Lower leg skin (tissue), 3 donors: ENCODE measurements around the gene ADAMTS17.

Experiments used
- POLR2A ChIP-seq, 2 donors: fragments of 450-650 bp; IDR thresholded peaks; one replicate each; pipeline ENCODE4 v1.6.1; 2016 to 2017; ENCODE audit warnings: antibody characterized with exemption in 2 of 2, mild to moderate bottlenecking in 1 of 2, moderate library complexity in 1 of 2
- TF ChIP-seq, protein P1 (sequence below), 3 donors: fragments of 450-650 bp; IDR thresholded peaks; one replicate each; pipeline ENCODE4 v1.5.1; 2016; ENCODE audit warnings: antibody characterized with exemption in 3 of 3, mild to moderate bottlenecking in 3 of 3, moderate library complexity in 2 of 3

DNA sequence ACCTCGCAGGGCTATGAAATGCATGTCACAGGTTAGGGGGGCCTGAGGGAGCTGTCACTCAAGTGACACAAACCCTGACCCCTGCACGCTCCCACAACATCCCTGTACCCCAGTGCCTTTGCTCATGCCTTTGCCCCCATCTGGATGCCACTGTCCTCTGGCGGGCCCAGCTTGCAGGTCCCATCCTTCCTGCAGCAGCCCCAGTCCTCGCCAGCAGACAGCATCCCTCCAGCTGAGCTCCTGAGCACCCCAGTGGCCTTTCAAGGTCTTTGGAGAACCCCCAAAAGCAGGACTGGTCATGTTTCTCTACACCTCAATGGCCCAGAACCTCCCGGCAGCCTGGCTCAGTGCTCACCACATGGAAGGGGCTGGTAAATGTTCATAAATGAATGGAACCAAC is 170.4 kb downstream of the ADAMTS17 start:
- TF ChIP-seq, protein P1, sequence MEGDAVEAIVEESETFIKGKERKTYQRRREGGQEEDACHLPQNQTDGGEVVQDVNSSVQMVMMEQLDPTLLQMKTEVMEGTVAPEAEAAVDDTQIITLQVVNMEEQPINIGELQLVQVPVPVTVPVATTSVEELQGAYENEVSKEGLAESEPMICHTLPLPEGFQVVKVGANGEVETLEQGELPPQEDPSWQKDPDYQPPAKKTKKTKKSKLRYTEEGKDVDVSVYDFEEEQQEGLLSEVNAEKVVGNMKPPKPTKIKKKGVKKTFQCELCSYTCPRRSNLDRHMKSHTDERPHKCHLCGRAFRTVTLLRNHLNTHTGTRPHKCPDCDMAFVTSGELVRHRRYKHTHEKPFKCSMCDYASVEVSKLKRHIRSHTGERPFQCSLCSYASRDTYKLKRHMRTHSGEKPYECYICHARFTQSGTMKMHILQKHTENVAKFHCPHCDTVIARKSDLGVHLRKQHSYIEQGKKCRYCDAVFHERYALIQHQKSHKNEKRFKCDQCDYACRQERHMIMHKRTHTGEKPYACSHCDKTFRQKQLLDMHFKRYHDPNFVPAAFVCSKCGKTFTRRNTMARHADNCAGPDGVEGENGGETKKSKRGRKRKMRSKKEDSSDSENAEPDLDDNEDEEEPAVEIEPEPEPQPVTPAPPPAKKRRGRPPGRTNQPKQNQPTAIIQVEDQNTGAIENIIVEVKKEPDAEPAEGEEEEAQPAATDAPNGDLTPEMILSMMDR (IDR thresholded peaks at IDR 0.05) = no peak
- TF ChIP-seq POLR2A (IDR thresholded peaks at IDR 0.05) = no peak
